ENCODE measurements around the gene POFUT2.

Gene POFUT2

DNA sequence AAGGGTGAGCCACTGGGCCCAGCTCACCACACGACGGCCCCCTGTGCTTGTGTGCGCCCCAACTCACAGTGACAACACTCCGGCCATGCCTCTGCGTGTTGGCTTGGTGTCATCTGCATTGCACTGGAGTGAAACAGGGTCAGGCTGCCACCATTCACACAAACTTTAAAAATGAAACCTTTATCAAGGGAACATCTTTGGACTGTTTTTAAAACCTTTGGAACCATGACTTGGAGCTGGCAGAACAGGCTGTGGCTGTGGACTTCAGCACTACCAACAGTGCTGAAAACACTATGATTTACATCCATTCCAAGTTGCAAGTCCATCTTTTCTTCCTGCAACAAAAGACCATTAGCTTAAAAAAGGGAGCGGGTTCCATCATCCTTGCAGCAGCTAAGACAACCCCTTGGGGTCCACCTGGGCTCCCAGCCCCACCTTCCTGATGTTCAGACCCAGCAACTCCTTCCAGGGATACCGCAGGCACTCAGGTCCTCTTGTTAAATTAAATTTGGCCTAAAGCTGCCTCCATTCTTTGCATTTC lies 25.6 kb downstream of the POFUT2 start:
- DNase-seq = no peak

DNA sequence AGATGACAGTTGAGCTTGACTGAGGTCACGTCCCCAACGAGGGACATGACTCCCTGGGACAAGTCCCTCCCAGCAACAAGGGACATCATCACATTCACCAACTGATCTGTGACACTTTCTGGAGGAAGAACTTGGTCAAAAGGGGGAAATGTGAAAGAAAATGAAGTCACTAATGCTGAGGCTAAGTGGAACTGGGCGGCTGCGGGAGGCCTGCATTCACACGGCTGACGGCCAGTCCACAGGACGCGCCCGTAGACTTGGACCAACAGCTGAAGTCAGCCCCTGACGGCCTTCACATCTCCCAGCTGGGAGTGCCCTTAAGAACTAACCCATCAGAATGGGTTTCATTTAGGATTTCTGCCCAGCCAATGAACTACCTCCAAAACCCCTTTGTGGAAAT lies 26.6 kb downstream of the POFUT2 start:
- no peak for DNase-seq

DNA sequence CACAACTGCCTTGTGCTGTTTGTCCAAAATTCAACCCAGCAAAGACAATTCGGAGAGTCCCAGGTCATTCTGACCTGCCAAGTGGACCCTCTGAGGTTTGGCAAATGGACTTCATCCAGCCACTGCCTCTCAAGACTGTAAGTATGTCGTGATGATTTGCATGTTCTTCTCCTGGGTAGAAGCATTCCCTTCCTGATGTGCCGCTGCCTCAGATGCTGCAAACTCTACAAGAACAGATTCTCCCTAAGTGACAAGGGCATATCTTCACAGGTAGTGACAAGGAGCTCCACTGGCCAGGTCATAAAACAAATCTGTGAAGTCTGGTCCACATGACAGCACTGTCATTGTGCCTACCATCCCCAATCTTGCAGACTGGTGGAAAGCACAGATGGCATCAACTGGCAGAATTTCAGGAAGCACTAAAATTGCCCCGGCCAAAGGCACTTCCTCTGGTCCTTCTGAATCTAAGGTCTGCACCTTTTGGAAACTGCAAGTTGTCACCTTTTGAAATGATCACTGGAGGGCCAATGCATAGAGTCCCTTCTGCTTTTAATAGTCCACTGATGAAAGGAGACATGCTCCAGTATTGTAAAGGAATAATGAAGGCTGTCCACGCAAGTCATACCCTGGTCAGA lies 27.4 kb downstream of the POFUT2 start:
- DNase-seq = no peak

DNA sequence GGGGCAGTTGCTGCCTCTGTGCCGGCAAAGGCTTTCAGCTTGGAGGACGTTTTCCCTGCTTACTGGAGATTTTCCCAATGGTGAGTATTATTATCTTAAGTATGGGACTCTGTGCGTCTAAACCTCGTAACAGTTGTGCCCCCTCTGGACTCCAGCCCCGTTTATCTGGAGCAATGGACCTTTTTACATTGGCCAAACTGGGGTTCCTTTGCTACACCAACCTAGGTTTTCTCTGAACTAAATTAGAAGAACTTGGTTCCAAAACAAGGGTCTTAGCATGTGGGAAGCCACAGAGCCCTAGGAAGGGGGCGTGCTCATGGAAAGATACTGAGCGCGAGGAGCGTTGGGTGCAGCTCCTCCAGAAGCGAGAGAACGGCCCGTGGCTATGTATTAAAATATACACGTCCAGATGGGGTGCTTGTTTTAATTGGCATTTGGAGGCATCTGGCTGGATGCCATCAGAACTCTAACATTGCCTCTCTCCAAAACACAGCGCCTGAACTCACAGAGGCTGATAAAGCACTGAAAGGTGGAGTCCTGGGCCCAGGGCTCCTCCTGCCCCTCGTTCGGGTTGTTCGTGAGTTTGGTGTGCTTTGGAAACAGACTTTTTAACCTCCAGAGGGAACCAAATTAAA lies 28.4 kb downstream of the POFUT2 start:
- DNase-seq = no peak

DNA sequence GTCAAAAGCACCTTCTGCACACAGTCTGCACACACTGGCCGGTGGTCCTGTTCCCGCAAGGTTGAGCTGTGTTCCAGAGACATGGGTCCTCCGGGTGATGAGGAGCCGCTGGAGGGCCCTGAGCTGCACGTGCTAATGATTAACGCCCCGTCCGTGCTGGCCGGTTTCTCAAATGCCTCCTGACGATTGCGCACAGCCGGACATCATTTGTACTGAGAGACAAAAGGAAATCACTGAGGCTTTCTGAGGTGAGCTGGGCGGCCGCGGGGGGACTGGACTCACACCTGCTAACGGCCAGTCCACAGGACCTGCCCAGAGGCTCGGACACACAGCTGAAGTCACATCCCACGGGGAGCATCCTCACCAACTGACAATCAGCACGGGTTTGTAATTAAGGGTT lies 29.2 kb downstream of the POFUT2 start:
- DNase-seq = no peak

DNA sequence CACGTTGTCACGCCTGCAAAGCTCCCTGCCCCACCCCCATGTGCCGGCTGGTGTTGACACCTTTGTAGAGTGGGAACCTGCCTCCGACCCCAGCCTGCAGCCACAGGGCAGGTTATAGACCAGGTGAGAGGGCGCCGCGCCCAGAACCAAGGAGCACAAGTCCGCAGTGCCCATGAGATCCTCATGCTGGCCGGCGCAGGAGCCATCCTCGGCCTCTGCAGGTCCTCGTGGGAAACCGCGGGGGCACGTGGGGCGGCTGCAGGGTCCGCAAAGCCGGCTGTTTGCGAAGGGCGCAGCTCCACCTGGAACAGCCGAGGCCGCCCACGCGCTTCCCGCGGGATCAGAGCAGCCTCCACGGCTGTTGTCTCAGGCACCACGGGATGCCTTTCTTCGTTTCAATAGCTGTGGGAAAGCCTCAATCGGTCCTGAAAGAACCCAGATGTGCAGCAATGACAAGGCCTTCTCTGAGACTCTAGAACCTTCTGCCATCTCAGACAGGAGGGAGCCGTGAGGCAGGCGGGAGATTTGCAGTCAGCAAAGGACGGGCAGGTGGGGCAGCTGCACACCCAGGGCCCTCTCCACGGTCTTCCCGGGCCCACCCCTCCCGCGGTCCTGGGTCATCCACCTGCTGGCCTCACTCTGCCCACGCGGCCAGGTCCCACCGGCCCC lies 29.9 kb downstream of the POFUT2 start:
- DNase-seq = no peak

DNA sequence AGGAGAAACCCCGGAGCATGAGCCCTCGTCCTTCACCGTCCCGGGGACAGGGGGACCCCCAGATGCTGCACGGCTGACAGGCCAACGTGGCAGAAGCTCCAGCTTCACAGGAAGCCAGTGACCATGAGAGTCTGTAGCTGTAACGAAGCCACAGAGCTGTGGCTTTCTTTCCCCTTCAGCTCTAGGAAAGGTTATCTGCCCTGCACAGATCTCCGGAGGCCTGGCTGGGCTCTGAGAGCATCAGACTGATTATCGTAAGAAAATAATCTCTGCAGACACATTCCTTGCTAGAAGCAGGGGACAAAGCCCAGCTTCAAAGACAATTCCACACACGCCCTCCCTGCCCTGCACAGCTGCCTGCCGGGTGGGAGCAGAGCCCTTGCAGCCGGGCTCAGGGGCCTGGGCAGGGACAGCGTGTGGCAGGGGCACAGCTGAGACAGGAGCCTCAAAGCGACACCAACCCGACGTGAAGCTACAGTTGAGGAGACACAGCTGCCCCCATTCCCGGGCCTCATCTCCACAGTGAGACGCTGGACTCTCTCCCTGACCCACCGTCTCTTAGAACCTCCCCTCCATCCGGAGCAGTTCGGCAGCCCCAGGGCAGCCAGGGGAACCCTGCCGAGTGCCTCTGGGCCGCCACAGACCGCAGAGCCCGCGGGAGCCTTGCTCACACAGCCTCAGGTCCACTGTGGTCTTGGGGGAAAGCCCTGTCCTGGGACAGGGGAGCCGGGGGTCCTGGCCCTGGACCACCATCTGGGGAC lies 30.6 kb downstream of the POFUT2 start:
- DNase-seq = no peak

DNA sequence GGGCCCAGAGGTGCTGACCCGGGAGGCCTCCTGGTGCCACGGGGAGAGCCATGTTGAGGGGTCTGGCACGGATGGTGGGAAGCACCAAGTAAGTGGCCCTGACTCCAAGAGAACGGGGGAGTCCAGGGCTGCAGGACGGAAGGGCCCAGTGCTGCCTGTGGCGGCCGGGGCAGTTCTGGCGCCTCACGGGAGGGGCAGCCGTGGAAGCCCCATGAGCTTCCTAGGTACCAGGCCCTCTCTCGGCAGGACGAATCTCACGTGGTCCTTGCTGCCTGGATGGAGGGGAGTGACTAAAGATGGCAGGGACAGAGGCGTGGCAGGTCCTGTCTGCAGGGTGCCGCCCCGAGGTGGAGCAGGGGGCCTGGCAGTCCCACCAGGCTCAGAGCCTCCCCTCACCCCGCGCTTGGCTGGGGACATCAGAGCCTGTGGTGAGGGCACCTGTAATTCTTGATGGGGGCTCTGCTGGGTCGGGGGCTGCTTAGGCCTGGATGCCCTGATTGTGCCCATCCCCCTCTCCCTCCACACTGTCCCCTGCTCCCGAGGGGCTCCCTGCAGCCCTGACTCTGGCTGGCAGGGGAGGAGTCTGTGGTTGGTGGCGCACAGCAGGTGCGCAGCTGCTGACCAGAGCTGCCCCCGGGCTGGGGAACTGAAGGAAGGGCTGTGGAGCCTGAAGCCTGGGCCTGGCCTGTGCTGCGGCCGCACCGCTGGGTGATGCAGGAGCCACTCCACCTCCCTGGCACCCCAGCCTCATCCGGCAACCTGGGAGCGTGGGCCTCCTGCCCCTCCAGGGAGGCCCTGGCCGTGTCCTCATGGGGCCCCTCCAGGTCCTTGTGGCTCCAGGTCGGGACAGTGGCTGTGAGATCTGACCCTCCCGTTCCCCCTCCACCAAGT lies 31.4 kb downstream of the POFUT2 start:
- no peak for DNase-seq

DNA sequence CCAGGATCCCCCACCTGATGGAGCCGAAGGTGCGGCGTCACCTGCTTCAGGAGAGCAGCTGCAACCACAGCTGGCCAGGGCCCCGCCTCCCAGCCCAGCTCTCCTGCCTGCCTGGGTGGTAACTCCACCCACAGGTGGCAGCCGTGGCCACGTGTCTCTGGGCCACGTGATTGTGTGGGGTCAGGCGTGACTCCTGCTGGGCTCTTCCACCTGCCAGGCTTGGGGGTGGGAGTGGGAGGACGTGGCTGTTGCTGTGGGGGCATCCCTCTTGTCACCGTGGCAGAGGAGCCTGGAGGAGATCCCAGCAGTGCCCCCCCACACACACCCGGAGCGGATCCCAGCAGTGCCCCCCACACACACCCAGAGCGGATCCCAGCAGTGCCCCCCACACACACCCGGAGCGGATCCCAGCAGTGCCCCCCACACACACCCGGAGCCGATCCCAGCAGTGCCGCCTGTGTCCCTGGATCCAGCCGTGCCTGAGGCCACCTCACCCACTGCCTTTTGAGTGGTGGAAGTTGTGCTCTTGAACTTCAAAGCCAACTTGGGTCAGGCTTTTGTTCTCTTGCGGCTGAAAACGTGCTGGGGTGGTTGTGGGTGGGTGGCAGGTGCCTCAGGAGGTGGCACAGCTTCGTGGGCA lies 32.2 kb downstream of the POFUT2 start:
- peak in 1 of 5 donors; percentile 42 for DNase-seq

DNA sequence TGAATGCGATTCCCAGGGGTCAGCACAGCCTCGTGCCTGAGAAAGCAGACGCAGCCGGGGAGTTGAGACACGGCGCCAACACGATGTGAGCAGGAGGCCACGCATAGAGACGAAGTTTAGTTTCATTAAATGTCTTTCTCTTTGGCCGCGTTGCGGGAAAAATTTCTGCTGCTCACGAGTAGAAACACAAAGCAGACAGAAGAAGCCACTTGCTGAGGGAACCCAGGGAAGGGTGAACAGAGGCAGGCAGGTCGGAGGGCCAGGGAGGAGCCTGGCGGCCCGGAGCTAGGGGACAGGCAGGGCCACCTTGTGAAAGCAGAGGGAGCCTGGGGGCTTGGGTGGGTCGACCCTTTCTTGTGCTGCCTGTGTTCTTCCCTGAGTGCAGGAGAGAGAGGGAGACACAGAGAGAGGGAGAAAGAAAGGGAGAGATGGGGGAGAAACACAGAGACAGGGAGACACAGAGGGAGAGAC lies 33.2 kb downstream of the POFUT2 start:
- no peak for DNase-seq

DNA sequence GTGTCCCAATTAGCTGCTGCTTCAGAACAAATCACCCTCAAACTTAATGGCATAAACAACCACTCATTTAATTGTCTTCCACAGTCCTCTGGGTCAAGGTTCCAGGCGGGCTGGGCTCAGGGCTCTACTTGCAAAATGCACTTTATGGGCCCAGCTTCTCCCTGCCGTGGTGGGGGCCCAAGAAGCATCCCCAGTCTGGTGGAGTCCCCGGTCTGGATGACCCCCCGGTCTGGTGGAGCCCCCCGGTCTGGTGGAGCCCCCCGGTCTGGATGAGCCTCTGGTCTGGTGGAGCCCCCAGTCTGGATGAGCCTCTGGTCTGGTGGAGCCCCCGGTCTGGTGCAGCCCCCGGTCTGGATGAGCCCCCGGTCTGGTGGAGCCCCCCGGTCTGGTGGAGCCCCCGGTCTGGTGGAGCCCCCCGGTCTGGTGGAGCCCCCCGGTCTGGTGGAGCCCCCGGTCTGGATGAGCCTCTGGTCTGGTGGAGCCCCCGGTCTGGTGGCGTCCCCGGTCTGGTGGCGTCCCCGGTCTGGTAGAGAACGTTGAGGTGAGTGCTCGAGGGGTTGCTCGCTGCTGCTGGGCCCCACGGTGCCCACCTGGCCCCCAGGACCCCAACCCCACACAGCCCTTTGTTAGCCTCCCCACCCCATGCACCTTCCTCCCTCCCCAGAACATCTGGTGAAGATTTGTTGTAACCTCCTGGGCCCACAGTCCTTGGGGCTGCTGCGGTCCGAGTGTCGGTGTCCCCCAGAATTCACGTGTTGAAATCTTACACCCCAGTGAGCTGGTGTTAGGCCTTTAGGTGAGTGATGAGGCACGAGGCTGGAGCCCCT lies 33.8 kb downstream of the POFUT2 start:
- no peak for DNase-seq

DNA sequence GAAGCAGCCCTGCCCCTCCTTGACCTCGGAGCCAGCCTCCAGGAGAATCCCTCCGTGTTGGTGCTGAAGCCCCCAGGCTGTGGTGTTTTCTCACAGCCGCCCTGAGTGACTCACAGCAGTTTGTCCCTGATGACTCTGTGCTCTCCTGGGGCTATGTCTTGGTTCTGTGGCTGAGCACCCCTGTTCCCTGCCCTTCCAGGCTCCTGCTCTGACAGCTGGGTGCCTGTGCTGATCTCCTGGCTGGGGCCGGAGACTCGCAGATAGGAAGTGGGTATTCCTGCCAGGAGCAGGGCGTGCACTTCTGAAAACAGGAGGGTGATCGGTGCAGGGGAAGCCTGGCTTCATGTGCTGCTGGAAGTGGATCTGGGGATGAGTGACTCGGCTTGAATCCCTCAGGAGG lies 34.5 kb downstream of the POFUT2 start:
- no peak for DNase-seq

DNA sequence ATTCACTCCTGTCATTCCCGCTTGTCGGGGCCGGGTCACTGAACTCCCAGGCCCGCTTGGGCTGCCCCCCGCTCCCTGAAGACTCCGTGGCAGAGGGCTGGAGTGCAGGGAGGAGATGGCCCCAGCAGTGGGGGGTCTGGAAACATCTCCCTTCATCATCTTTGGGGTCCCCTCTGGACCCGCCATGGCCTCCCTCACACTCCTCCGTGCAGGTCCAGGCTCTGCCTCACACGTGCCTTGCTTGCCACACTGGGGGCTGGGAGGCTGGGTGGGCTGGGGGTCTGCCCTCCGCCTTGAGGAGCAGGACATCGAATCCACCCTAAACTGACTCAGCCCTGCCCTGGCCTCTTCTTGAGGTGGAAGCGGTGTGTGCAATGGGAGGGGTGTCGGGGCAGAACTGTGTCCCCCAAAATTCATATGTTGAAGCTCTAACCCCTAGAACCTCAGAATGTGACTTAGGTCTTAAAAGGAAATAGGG lies 35.2 kb downstream of the POFUT2 start:
- no peak for DNase-seq

DNA sequence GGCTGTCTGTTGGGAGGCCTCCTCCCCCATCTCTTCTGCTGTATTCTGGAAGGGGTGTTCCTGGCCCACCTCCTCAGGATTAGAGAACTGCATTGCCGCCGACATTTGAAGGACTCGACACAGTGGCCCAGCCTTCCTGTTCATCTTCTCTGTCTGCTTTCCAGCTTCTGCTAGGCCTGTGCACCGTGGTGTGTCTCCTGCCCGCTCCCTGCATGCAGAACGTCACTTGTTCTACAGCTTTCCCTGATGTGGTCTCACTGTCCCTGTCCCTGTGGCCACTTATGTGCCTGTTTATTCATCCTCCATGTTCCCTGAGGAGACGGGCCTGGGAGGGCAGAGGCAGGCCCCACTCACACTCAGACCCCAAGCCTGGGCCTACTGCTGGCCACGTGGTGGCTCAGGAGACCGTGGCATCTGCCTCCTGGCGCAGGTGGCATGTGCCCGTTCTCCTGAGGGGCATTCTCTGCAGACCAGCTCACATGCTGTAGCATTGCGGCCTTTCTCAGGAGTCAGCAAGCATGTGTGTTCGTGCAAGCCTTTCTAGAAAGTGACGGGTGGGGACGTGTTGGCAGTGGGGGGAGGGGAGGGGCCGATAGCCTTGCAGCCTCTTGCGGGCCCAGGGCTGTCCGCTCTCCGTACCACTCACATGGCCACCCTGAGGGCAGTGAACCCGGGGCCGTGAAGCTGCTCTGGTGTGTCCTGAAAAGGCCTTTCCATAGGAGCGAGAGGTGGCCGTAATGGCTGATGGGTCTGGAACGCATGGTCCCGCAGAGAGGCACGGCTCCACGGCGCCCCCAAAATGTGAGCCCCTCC lies 35.9 kb downstream of the POFUT2 start:
- no peak for DNase-seq

DNA sequence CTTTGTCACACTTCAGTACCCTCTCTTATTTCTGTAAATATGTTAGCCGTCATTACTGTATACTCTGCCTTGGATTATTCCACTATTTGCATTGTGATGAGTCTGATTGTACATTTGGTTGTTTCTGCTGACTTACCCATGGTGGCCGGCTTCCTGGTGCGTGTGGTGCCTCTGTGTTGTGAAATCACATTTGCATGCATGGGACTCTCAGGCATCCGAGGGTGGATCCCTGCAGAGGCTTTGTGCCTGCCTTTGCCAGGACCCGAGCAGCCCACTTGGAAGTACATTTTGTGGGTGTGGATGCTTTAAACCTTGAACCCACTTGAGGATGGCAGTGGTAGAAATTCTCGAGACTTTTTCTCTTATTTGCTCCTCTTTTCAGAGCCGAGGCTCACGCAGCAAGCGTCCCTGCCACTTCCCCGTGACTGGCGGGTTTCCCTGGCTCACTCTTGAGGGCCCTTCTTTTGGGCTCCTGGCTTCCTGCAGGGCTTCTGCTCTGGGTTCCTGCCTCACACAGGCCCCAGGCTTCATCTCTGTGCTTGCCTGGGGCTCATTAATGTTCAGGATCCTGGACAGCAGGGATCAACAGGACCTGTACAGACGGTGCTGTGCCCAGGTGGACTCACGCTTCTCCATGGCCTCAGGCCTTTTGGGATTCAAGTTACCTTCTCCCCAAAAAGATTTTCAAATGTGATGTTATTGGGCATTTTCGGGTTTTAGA lies 36.6 kb downstream of the POFUT2 start:
- DNase-seq = no peak

DNA sequence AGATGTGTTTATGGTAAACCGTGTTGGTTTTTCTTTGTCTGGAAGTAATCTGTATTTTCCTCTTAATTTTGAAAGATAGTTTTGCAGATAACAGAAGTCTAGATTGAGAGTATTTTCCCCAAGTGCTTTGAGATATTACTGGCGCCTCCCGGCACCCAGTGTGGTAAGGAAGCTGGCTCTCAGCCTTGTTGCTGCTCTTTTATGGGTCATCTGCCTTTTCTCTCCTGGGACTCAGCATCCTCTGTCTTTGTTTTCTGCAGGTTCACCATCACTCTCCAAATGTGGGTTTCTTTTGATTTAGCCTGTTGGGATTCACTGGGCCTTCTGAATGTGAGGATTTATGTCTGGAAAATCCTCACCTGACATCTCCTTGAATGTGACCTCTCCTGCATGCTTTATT lies 37.4 kb downstream of the POFUT2 start:
- no peak for DNase-seq

DNA sequence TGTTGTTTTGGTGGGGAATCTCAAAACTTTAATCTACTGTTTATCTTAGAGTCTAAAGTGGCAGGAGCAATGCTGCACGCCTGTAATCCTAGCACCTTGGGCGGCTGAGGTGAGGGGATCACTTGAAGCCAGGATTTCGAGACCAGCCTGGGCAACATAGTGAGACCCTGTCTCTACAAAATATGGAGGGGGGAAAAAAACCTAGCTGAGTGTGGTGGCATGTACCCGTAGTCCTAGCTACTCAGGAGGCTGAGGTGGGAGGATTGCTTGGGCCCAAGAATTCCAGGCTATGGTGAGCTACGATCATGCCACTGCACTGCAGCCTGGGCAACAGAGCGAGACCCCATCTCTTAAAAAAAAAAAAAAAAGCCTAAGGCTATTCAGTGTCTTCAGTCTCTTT lies 38.1 kb downstream of the POFUT2 start:
- DNase-seq = no peak

DNA sequence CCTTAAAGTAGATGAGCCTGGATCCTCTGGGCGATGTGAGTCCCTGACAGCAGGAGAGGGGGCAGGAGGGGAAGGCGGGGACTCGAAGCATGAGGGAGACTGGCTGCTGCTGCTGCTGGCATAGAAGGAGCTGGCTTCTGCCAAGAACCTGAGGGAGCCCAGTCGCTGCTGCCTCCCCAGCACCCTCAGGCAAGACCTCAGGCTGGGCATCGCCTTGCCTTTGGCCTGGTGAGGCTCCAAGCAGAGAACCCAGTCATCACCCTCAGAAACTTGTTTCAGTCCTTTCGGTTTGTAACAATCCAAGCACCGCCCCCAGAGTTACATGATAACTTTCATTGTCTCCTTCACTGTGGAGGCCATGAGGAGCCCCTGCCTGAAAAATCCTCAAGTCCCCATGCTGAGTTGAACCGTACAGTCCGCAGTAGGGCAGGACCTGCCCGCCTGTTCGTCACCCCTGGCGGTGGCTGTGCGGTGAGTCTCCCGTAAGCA lies 38.8 kb downstream of the POFUT2 start:
- no peak for DNase-seq
